GM21528 (cell line): ENCODE data around the gene CHIC2.
A peak's percentile ranks its signal among the peaks of the same experiment; 100 is the strongest.

Experiments used
- ATAC-seq: cut with Tn5 transposase; IDR thresholded peaks from one replicate; pipeline ENCODE4 v1.9.1; 2021; ENCODE audit warnings: mild to moderate bottlenecking, moderate library complexity; ENCODE audit not compliant: unreplicated experiment, low FRiP score

Gene CHIC2

GRCh38 chr4:54093324-54094240 lies 29.2 kb upstream of the CHIC2 start:
- no peak for ATAC-seq

DNA sequence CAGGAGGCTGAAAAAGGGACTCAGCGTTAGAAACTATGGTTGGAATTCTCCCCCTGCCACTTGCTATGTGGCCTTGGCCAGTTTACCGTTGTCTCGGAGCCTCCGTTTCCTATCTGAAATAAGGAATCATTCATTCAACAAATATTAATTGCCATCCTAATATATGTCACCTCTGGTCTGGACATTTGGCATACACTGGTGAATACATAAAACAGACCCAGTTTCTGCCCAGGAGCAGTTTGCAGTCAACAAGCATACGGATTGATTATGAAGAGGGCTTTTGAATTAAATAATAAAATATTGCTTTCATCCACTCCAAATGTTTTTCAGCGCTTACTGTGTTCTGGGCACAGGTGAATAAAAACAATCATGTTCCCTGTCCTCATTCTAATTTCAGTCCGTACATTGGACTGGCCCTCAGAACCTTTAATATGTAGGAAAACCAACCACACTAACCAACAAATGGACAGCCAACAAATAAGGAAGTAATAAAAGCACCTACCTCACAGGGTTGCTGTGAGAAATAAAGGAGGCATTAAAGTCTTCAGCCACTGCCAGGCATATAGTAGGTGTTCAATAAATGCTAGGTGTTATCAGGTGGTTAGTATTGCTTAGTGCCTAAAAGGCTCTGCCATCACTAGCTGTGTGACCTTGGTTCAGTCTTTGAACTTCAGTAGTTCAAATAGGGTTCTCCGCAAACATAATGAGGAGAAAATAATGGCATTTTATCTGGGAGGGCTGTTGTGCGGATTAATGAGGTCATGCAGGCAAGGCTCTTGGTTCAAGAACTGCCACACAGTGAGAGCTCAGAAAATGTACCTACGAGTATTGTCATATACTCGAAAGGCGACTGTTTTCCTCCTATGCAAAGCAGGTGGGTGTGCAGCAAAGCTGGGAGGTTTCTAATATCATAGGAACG lies 28.3 kb upstream of the CHIC2 start:
- no peak for ATAC-seq

DNA sequence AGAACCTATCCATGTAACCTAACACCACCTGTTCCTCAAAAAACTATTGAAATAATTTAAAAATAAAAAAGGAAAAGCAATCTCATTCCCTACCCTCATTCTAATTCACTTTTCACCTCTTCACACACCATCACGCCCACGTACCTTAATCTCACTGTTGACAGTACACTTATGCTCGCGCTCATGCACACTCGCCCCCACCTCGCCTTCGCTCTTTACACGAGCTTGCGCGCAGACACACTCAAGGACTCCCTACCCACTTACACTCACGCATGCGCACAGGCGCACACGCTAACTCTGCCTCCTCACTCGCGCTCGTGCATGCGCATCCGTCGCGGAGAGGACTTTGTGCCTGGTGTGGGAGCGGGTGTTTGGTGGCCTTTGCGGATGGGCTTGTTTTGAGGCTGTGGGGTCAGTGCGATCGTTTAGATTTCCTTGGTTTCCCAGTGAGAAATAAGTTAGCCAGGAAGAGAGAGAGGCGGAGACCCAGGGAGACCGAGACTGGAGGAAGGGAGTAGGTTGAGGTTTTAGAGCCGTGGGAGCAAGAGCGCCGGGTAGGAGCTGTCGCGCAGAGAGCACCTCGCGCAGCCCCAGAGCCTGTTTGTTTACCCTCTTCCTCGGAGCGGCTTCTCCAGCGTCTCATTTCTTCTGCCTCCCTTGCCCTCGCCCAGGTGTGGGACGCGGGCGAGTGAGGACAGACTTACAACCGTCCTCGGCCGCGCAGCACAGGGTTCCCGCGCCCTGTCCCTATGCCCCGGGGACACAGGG lies 27.4 kb upstream of the CHIC2 start:
- peak; percentile 74 for ATAC-seq

DNA sequence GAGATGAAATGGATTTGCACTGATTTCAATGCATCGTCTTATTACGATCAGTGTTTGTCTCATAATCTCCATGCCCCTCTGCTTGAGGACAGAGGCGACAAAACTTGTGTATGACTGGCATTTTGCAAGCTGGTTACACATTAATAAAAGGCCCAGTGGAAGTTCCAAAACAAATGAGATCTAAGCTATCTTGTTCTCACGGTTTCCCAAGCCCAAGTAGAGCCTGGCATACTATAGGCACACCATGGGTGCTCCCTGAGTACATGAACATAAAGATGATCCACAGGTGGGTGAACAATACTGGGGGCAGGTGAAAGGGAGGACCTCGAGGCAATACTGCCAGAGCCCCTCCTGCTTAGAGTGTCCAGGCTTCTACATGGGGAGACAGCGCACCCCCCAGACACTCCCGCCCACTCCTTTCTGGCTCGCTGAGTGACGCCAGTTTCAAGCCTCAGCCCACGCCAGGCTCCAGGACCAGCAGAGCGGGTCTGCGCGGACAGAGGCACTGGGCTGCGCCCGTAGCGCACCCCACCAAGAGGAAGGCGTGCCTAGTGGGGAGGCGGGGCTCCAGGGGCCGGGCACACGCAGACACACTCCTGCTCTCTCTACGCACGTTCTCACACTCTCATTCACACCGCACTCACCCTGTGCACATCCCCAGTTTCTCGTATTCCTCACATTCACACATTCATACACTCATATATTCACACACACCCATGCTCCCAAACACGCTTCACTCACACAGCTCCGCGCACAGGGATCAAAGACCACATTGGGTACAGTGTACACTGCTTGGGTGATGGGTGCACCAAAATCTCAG lies 26.6 kb upstream of the CHIC2 start:
- ATAC-seq: no peak

- ATAC-seq: no peak
These were observed 26.0 kb upstream of the CHIC2 start for GRCh38 chr4:54090404-54090803.

- no peak for ATAC-seq
These were observed 25.5 kb upstream of the CHIC2 start for GRCh38 chr4:54089875-54090274.

GRCh38 chr4:54085284-54085683 lies 20.9 kb upstream of the CHIC2 start:
- no peak for ATAC-seq

GRCh38 chr4:54082168-54082567 lies 17.8 kb upstream of the CHIC2 start:
- no peak for ATAC-seq

DNA sequence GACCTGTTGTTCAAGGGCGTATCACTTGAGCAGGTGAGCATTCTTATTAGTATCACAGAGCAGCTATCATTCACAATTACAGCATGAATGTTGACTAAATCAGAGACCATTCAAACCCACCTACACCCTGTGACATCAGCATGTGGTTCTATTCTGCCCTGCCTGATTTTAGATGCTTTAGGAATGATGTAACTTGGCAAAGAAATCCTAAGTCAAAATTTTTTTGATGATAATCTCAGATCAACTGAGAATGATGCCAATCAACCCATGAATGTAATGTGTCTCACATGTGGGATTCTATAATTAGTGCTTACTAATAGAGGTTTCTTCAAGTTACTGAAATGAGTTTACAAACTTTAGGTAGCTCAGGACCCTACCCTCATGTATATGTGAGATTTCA lies 13.4 kb upstream of the CHIC2 start:
- no peak for ATAC-seq

GRCh38 chr4:54076673-54077072 lies 12.3 kb upstream of the CHIC2 start:
- no peak for ATAC-seq

GRCh38 chr4:54074381-54074780 lies 10.0 kb upstream of the CHIC2 start:
- ATAC-seq: no peak

DNA sequence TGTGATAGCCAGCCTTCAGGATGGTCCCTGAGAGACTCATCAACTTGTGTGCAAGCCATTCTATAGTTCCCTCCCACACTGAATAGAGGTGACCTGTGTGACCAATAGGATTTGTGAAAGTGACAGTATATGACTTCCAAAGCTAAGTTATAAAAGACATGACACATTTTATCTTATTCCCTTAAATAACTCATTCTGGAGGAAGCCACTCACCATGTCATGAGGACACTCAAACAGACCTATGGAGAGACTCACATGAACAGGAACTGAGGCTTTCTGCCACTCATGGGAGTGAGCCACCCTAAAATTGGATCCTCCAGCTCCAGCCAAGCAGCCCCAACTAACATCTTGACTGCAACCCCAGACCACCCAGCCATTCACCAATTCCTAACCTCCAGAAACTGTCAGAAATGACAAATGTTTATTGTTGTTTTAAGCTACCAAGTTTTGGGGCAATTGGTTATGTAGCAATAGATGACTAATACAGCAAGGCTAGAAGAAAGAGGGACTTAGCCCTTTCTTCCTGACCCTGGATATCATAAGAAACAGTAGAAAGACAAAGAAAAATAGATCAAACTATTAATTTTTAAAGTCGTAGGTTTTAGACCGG lies 9.0 kb upstream of the CHIC2 start:
- no peak for ATAC-seq

DNA sequence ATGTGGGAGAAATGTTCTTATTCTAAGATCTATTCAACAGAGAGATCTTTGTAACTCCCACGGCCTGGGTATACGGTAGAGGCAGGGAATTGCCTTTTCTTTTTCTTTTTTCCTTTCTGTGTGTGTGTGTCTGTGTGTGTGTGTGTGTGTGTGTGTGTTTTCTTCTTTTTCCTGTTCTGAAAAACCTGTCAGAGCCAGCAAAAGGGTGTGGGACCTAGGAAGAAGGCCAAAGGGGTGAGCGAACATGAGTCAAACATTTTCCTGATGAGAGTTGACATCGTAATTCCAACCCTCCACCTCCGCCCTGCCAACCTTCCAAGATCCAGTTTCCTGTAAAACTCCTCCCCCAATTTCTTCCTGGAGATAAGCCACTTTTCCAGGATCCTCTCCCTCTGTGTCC lies 2.8 kb upstream of the CHIC2 start:
- ATAC-seq: no peak

DNA sequence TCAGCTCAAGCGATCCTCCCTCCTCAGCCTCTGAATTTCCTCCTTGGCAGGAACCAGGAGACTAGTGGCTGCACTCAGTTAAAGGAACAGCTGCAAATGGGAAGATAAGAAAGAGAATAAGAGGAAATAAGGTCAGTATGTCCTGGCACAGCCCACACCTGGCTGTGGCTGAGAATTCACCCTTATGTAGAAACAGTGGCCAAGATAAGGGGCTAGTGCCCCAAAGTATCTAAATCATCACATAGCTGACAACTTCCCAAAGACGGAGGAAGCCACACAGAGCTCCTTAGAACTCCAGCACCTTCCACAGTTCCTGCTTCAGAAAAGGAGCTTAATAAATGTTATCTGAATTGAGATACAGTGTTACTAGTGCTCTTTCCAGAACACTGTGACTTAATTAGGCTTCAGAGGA lies 2.3 kb upstream of the CHIC2 start:
- ATAC-seq: no peak

GRCh38 chr4:54066088-54066415 lies 1.6 kb upstream of the CHIC2 start:
- ATAC-seq: no peak

DNA sequence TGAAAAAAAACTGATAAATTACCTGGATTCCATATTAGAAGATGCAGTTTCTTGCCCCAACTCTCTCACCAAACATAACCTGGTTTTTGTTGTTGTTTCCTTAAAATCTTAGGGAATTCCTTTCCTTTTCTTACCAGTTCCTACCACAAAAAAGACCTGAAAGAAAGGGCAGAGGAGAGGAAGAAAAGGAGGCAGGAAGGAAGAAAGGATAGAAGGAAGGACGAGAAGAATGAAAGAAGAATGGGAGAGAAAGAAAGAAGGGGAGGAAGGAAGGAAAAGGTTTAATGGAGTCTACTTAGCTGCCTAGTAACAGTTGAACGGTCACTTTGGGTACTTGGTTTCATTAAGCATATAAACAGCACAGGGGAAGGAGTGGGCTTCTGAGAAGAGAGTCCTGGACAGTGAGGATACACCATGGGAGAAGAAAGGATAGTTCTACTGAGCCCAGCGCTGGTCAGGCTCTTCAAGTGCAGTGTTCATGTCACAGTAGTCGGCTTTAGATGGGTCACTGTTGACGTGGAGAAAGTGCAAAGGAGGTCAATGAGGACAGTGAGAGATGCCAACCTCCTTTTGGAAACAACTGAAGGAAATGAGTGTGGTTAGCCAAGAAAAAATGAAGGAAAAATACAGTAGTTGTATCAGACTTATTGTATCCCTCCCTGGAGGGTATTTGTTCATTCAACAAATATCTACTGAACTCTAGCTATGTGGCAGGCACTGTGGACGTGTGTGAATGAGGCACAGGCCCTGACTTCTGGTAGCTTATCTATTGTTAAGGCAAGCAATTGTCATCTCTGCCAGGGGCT lies 1.1 kb upstream of the CHIC2 start:
- ATAC-seq: no peak

DNA sequence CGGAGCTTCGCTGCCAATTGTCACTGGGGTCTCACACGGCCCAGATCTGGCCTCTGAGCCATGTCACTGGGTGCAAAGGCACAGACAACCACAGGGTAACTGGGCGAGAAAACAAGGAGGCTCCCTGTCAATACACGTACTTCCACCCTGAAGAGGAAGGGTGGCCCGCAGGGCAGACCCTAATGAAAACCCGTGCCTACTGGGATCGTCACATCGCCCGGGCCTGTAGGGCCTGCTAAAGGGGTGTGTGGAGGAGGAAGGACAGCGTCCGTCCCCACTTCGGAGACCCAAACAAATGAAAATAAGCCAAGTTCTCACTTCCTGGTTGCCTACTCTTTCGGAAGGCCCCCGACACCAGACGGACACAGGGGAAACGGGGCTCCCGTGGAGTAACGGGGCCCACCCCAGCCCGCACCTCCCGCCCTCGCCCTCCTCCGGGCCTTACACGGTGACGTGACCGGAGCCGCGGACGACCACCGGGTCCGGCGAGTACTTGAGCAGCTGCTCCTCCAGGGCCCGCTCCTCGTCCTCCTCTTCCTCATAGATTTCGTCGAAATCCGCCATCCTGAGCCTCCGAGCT lies 578 bp downstream of the CHIC2 start:
- ATAC-seq: peak; percentile 30

GRCh38 chr4:54063229-54063628 lies 1.2 kb downstream of the CHIC2 start:
- no peak for ATAC-seq
